ENCODE results near the gene CFDP1. TPM values are rescaled to one million over a fixed set of nuclear protein-coding genes. Genes with fewer than 3 reads are reported as not detected.

CFDP1 gene
- total and polyA plus RNA-seq, 2 of the 13 experiments (the other 11 are each of a cell fraction or from before 2014, with no cell fraction given) = 78.6 to 153 TPM

- TF ChIP-seq ZZZ3 (CRISPR knock-in tag; IDR thresholded peaks at IDR 0.05; ENCODE audit: borderline replicate concordance) = 0 out of 2 replicates have a peak, but pooled peaks have one; percentile 13
- TF ChIP-seq, protein P1, sequence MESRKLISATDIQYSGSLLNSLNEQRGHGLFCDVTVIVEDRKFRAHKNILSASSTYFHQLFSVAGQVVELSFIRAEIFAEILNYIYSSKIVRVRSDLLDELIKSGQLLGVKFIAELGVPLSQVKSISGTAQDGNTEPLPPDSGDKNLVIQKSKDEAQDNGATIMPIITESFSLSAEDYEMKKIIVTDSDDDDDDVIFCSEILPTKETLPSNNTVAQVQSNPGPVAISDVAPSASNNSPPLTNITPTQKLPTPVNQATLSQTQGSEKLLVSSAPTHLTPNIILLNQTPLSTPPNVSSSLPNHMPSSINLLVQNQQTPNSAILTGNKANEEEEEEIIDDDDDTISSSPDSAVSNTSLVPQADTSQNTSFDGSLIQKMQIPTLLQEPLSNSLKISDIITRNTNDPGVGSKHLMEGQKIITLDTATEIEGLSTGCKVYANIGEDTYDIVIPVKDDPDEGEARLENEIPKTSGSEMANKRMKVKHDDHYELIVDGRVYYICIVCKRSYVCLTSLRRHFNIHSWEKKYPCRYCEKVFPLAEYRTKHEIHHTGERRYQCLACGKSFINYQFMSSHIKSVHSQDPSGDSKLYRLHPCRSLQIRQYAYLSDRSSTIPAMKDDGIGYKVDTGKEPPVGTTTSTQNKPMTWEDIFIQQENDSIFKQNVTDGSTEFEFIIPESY (CRISPR knock-in tag; IDR thresholded peaks at IDR 0.05) = peak; percentile 75
- TF ChIP-seq PCBP2 (optimal IDR thresholded peaks at IDR 0.05; ENCODE audit: low read depth, low read length, poor library complexity, severe bottlenecking) = no peak
- TF ChIP-seq ZNF678 (CRISPR knock-in tag; IDR thresholded peaks at IDR 0.05) = no peak
- no peak for TF ChIP-seq ZNF776 (CRISPR knock-in tag; IDR thresholded peaks at IDR 0.05)
- TF ChIP-seq THAP9 (CRISPR knock-in tag; IDR thresholded peaks at IDR 0.05; ENCODE audit: borderline replicate concordance) = peak; percentile 25; the same call in 1 of the 2 replicates
- TF ChIP-seq XBP1 (CRISPR knock-in tag; IDR thresholded peaks at IDR 0.05) = 0 out of 2 replicates have a peak, but pooled peaks have one; percentile 4
- TF ChIP-seq ZMYM3 (CRISPR knock-in tag; IDR thresholded peaks at IDR 0.05) = peak; percentile 93
- peak; percentile 94 for TF ChIP-seq MED1 (CRISPR knock-in tag; IDR thresholded peaks at IDR 0.05)
- TF ChIP-seq ZNF232 (CRISPR knock-in tag; IDR thresholded peaks at IDR 0.05; ENCODE audit: borderline replicate concordance) = peak; percentile 82; the same call in 1 of the 2 replicates
- no peak for TF ChIP-seq NBN (conservative IDR thresholded peaks at IDR 0.05)
- TF ChIP-seq, protein P2, sequence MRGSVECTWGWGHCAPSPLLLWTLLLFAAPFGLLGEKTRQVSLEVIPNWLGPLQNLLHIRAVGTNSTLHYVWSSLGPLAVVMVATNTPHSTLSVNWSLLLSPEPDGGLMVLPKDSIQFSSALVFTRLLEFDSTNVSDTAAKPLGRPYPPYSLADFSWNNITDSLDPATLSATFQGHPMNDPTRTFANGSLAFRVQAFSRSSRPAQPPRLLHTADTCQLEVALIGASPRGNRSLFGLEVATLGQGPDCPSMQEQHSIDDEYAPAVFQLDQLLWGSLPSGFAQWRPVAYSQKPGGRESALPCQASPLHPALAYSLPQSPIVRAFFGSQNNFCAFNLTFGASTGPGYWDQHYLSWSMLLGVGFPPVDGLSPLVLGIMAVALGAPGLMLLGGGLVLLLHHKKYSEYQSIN (CRISPR knock-in tag; IDR thresholded peaks at IDR 0.05; ENCODE audit: borderline replicate concordance) = no peak
- TF ChIP-seq YY1 (IDR thresholded peaks at IDR 0.05; ENCODE audit: insufficient read depth, insufficient replicate concordance, low read depth, low read length) = peak; percentile 45
- TF ChIP-seq ZMYM4 (CRISPR knock-in tag; IDR thresholded peaks at IDR 0.05) = peak; percentile 80
- no peak for TF ChIP-seq NR3C1 (CRISPR knock-in tag; IDR thresholded peaks at IDR 0.05)
- TF ChIP-seq CEBPG (CRISPR knock-in tag; IDR thresholded peaks at IDR 0.05) = peak; percentile 89
- peak; percentile 66; the same call in 1 of the 2 replicates for TF ChIP-seq MTERF4 (CRISPR knock-in tag; IDR thresholded peaks at IDR 0.05)
- no peak for TF ChIP-seq NFATC3 (CRISPR knock-in tag; IDR thresholded peaks at IDR 0.05)
- TF ChIP-seq SP140L (CRISPR knock-in tag; IDR thresholded peaks at IDR 0.05; ENCODE audit: borderline replicate concordance) = peak; percentile 80
- TF ChIP-seq CREBL2 (CRISPR knock-in tag; IDR thresholded peaks at IDR 0.05; ENCODE audit: borderline replicate concordance) = 0 out of 2 replicates have a peak, but pooled peaks have one; percentile 28
- TF ChIP-seq NKX3-1 (CRISPR knock-in tag; IDR thresholded peaks at IDR 0.05) = peak; percentile 56; the same call in 1 of the 2 replicates
These were observed 127.8 kb downstream of the CFDP1 start (continued) for GRCh38 chr16:75305364-75306098.

Data from HepG2 (cell line).